ENCODE data around the gene BBLN. TPM values are rescaled to one million over a fixed set of nuclear protein-coding genes. Genes with fewer than 3 reads are reported as not detected.

The BBLN gene
- total RNA-seq, 4 donors from 2014 or later, result 139 to 165 (median 145) TPM

DNA sequence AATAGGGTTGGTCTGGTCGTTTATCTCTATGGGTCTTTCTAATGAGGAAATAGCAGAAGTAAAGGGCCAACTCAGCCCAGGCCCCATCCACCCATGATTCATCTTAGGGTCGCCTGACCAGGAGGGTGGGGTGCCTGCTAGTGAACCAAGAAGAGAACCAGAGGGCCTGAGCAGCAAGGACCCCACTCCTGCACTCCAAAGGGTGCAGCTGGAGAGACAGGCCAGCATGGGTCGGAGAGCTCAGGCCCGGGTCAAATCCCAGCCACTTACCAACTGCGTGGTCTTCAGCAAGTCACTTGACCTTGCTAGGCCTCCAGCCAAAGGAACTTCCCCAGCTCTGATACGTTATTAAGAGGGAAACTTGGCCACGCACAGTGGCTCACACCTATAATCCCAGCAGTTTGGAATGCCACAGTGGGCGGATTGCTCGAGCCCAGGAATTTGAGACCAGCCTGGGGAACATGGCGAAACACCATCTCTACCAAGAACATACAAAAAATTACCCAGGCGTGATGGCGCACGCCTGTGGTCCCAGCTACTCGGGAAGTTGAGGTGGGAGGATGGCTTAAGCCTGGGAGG is 4.3 kb downstream of the BBLN start:
- Histone ChIP-seq H3K9me3 (no peaks in the 10 kb centered on the region), H3K36me3 (peaks cover 0 to 69% of the 10 kb centered on the region in 2 donors), H3K27ac (no peak overlapping the region), H3K4me1 (peaks cover 0 to 26% (median 7%) of the 10 kb centered on the region in 3 donors), H3K27me3 (no peaks in the 10 kb centered on the region), H3K4me3 (no peak overlapping the region)
- no peak for TF ChIP-seq EP300 (IDR thresholded peaks at IDR 0.05)
- no peak for TF ChIP-seq CTCF (IDR thresholded peaks at IDR 0.05)
- no peak for TF ChIP-seq POLR2A (IDR thresholded peaks at IDR 0.05)
- TF ChIP-seq POLR2AphosphoS5 (IDR thresholded peaks at IDR 0.05), result no peak
- no peak for ATAC-seq
- WGBS, 2 donors (ENCODE audit: low coverage in 1 of 2), result 67 to 72% methylated on average over 3 to 6 of the region's 14 CpGs

GRCh38 chr9:128166169-128166568 is 6.1 kb downstream of the BBLN start:
- peaks cover 0 to 87% of the 10 kb centered on the region in 2 donors for H3K36me3 ChIP-seq
- no peaks in the 10 kb centered on the region for H3K27me3 ChIP-seq
- no peak overlapping the region for H3K4me3 ChIP-seq
- no peak overlapping the region for H3K27ac ChIP-seq
- WGBS, 2 donors (ENCODE audit: low coverage in 1 of 2), result 100% methylated on average over 1 of the region's 18 CpGs; no CpG with 5 or more reads in 1 of the 2 donors
- H3K4me1 ChIP-seq, result peaks cover 0 to 13% (median 2%) of the 10 kb centered on the region in 3 donors
- no peaks in the 10 kb centered on the region for H3K9me3 ChIP-seq
- TF ChIP-seq POLR2A (IDR thresholded peaks at IDR 0.05), result no peak
- no peak for TF ChIP-seq CTCF (IDR thresholded peaks at IDR 0.05)
- TF ChIP-seq EP300 (IDR thresholded peaks at IDR 0.05), result no peak
- ATAC-seq, result no peak

GRCh38 chr9:128167209-128167608 is 7.1 kb downstream of the BBLN start:
- H3K4me3 ChIP-seq, result no peak overlapping the region
- H3K36me3 ChIP-seq, result peaks cover 0 to 97% of the 10 kb centered on the region in 2 donors
- 67 to 71% methylated on average over 1 of the region's 4 CpGs for WGBS, 2 donors (ENCODE audit: low coverage in 1 of 2)
- no peaks in the 10 kb centered on the region for H3K9me3 ChIP-seq
- no peak for TF ChIP-seq POLR2A (IDR thresholded peaks at IDR 0.05)
- TF ChIP-seq POLR2AphosphoS5 (IDR thresholded peaks at IDR 0.05), result no peak
- no peak for TF ChIP-seq EP300 (IDR thresholded peaks at IDR 0.05)
- no peak for TF ChIP-seq CTCF (IDR thresholded peaks at IDR 0.05)
- H3K27me3 ChIP-seq, result no peaks in the 10 kb centered on the region
- H3K27ac ChIP-seq, result no peak overlapping the region
- no peak for ATAC-seq
- peaks cover 0 to 3% (median 0%) of the 10 kb centered on the region in 3 donors for H3K4me1 ChIP-seq

- ATAC-seq, result no peak
- no peaks in the 10 kb centered on the region for H3K4me1 ChIP-seq
- no peaks in the 10 kb centered on the region for H3K27me3 ChIP-seq
- no peak overlapping the region for H3K4me3 ChIP-seq
- no peak overlapping the region for H3K27ac ChIP-seq
- TF ChIP-seq CTCF (IDR thresholded peaks at IDR 0.05) (no peak), POLR2AphosphoS5 (IDR thresholded peaks at IDR 0.05) (no peak), POLR2A (IDR thresholded peaks at IDR 0.05) (no peak), EP300 (IDR thresholded peaks at IDR 0.05) (no peak)
- no peaks in the 10 kb centered on the region for H3K9me3 ChIP-seq
- WGBS, 2 donors (ENCODE audit: low coverage in 1 of 2), result 88 to 91% methylated on average over 5 to 7 of the region's 8 CpGs
- peaks cover 0 to 99% of the 10 kb centered on the region in 2 donors for H3K36me3 ChIP-seq
These were observed 8.8 kb downstream of the BBLN start for GRCh38 chr9:128168731-128169308.

- H3K27me3 ChIP-seq, result no peaks in the 10 kb centered on the region
- TF ChIP-seq POLR2AphosphoS5 (IDR thresholded peaks at IDR 0.05), result no peak
- no peak for ATAC-seq
- peaks cover 0 to 99% of the 10 kb centered on the region in 2 donors for H3K36me3 ChIP-seq
- no peaks in the 10 kb centered on the region for H3K9me3 ChIP-seq
- WGBS, 2 donors (ENCODE audit: low coverage in 1 of 2), result 85% methylated on average over 2 of the region's 8 CpGs; no CpG with 5 or more reads in 1 of the 2 donors
- no peaks in the 10 kb centered on the region for H3K4me1 ChIP-seq
- no peak overlapping the region for H3K27ac ChIP-seq
- H3K4me3 ChIP-seq, result no peak overlapping the region
These were observed 9.4 kb downstream of the BBLN start for GRCh38 chr9:128169492-128169891.
